Measurements from ENCODE around the gene ARL5A.

GRCh38 chr2:151845481-151845880 lies 17.3 kb upstream of the ARL5A start:
- TF ChIP-seq CTCF (IDR thresholded peaks at IDR 0.05) (no peak), POLR2A (IDR thresholded peaks at IDR 0.05) (no peak)

Data from lower leg skin (tissue), 3 donors.